ENCODE data around the gene TMEM120B.
"Not testable (repeated sequence)": the region's sequence is repeated elsewhere in the genome, so short reads cannot be mapped to it uniquely, and the experiment has no call there.

TMEM120B gene

GRCh38 chr12:121712461-121713256 is at the start of gene TMEM120B:
TMEM120B (plus strand) TSS chr12:121712752; CDS start chr12:121712896, 144 bp downstream.
- DNase-seq (ENCODE audit: low read depth): peak; percentile 54

GRCh38 chr12:121663610-121663929 is 49.0 kb upstream of the TMEM120B start:
- no peak for DNase-seq (ENCODE audit: low read depth)

- DNase-seq (ENCODE audit: low read depth): not testable (repeated sequence)
Observed at GRCh38 chr12:121666829-121667228, 45.7 kb upstream of the TMEM120B start.

GRCh38 chr12:121668750-121669520 is 43.6 kb upstream of the TMEM120B start:
- DNase-seq (ENCODE audit: low read depth): no peak

- no peak for DNase-seq (ENCODE audit: low read depth)
Observed at GRCh38 chr12:121669521-121669900, 43.0 kb upstream of the TMEM120B start, which contains the start of gene MORN3. MORN3 (minus strand) TSS chr12:121669654; CDS start chr12:121669483, 171 bp downstream.

- no peak for DNase-seq (ENCODE audit: low read depth)
Observed at GRCh38 chr12:121673013-121673511, 39.5 kb upstream of the TMEM120B start.

GRCh38 chr12:121676190-121676589 is 36.4 kb upstream of the TMEM120B start:
- DNase-seq (ENCODE audit: low read depth): no peak

GRCh38 chr12:121678305-121678704 is 34.2 kb upstream of the TMEM120B start:
- DNase-seq (ENCODE audit: low read depth): no peak

- DNase-seq (ENCODE audit: low read depth): no peak
Observed at GRCh38 chr12:121678716-121679300, 33.7 kb upstream of the TMEM120B start.

- DNase-seq (ENCODE audit: low read depth): not testable (repeated sequence)
Observed at GRCh38 chr12:121679661-121680197, 32.8 kb upstream of the TMEM120B start.

GRCh38 chr12:121688966-121689365 is 23.6 kb upstream of the TMEM120B start:
- no peak for DNase-seq (ENCODE audit: low read depth)

GRCh38 chr12:121689430-121689829 is 23.1 kb upstream of the TMEM120B start:
- no peak for DNase-seq (ENCODE audit: low read depth)

- not testable (repeated sequence) for DNase-seq (ENCODE audit: low read depth)
Observed at GRCh38 chr12:121692744-121693143, 19.8 kb upstream of the TMEM120B start.

- DNase-seq (ENCODE audit: low read depth): no peak
Observed at GRCh38 chr12:121693155-121693687, 19.3 kb upstream of the TMEM120B start.

- no peak for DNase-seq (ENCODE audit: low read depth)
Observed at GRCh38 chr12:121697093-121697698, 15.4 kb upstream of the TMEM120B start.

- DNase-seq (ENCODE audit: low read depth): not testable (repeated sequence)
Observed at GRCh38 chr12:121697861-121698260, 14.7 kb upstream of the TMEM120B start.

GRCh38 chr12:121701667-121702277 is 10.8 kb upstream of the TMEM120B start:
- DNase-seq (ENCODE audit: low read depth): no peak

- DNase-seq (ENCODE audit: low read depth): no peak
Observed at GRCh38 chr12:121702944-121703343, 9.6 kb upstream of the TMEM120B start.

- no peak for DNase-seq (ENCODE audit: low read depth)
Observed at GRCh38 chr12:121705514-121705913, 7.0 kb upstream of the TMEM120B start.

GRCh38 chr12:121708313-121709063 is 4.1 kb upstream of the TMEM120B start:
- no peak for DNase-seq (ENCODE audit: low read depth)

Data from CMK (cell line).